ENCODE data around the gene ABI3.

GRCh38 chr17:49269356-49269755 is 58.8 kb downstream of the ABI3 start:
- TF ChIP-seq EZH2phosphoT487 (conservative IDR thresholded peaks at IDR 0.05; ENCODE audit: low read length): no peak
- TF ChIP-seq CTCF (IDR thresholded peaks at IDR 0.05; ENCODE audit: insufficient read depth, low read length, poor library complexity, severe bottlenecking): no peak

All from SU-DHL-6 (cell line).